ACHN (cell line): Measurements from ENCODE around the gene CPNE6.

Source experiments
- DNase-seq: peaks from one replicate; pipeline ENCODE4 v3.0.0-alpha.2; 2015
- in situ Hi-C: cut with HindIII; loops from 2 replicates; pipeline ENCODE4 v1.10.0; 2017; ENCODE audit warnings: low sequenced_read_pairs, low pct_ligation_motif_present, low pct_unique_long_range_greater_than_20kb

The CPNE6 gene

GRCh38 chr14:24064856-24065255 is 6.5 kb upstream of the CPNE6 start:
- in situ Hi-C loops = no loop called here
- no peak for DNase-seq

GRCh38 chr14:24065408-24065807 is 6.0 kb upstream of the CPNE6 start:
- in situ Hi-C loops = no loop called here

GRCh38 chr14:24066496-24067132 is 4.7 kb upstream of the CPNE6 start:
- DNase-seq = no peak
- in situ Hi-C loops = no loop called here

More at GRCh38 chr14:24065408-24065807, 6.0 kb upstream of the CPNE6 start:
- DNase-seq = no peak

DNA sequence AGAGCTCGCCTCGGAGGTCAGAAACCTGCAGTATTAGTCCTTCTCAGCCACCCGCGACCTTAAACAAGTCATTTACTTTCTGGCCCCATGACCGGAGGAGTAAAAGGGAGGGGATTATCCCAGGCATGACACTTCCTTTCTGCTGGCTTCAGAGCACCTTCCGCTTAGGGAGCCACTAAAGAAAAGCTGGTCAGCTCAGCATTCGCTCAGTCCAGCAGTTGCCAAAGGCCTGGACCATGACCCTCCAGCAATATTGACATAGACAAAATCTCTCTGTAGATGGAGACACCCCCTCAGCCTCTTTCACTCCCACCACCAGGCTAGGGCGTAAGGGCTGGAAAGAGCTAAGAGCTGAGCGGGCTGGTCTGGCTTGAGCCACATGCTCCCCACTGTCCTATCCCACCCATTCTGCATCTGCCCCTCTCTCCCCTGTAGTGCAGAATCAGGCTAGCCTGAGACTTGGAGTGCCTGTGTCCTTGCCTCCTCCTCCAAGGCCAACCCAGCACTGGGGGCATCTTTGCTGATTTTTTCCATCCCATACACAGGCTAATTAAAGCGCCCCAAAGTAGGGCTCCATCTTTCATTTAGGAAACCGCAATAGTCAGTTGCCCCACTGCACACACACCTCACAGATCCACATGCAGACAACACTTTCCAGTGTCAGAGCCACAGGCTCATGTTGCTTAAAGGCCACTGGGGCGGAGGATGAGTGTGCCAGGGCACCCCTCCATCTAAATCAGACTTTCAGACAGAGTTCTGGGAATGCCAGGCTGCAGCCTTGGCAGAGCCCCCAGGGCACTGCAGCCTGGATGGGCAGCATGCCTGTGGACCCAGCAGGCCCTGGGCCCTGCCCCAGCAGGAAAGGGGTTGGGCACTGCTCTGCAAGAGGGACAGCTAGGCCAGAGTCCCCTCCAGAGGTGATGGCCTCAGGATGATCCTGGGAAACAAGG is 4.0 kb upstream of the CPNE6 start:
- in situ Hi-C loops = no loop called here
- no peak for DNase-seq

- in situ Hi-C loops = no loop called here
- no peak for DNase-seq
These were observed 2.5 kb upstream of the CPNE6 start for GRCh38 chr14:24068711-24069410.

- in situ Hi-C loops = no loop called here
- DNase-seq = no peak
These were observed 2.0 kb upstream of the CPNE6 start for GRCh38 chr14:24069411-24069735.

- in situ Hi-C loops = no loop called here
- no peak for DNase-seq
These were observed 848 bp upstream of the CPNE6 start for GRCh38 chr14:24070285-24071143.

GRCh38 chr14:24071836-24072430 is 571 bp downstream of the CPNE6 start:
- in situ Hi-C loops = no loop called here
- no peak for DNase-seq

GRCh38 chr14:24072436-24072835 is 1.1 kb downstream of the CPNE6 start:
- DNase-seq = no peak
- in situ Hi-C loops = no loop called here

DNA sequence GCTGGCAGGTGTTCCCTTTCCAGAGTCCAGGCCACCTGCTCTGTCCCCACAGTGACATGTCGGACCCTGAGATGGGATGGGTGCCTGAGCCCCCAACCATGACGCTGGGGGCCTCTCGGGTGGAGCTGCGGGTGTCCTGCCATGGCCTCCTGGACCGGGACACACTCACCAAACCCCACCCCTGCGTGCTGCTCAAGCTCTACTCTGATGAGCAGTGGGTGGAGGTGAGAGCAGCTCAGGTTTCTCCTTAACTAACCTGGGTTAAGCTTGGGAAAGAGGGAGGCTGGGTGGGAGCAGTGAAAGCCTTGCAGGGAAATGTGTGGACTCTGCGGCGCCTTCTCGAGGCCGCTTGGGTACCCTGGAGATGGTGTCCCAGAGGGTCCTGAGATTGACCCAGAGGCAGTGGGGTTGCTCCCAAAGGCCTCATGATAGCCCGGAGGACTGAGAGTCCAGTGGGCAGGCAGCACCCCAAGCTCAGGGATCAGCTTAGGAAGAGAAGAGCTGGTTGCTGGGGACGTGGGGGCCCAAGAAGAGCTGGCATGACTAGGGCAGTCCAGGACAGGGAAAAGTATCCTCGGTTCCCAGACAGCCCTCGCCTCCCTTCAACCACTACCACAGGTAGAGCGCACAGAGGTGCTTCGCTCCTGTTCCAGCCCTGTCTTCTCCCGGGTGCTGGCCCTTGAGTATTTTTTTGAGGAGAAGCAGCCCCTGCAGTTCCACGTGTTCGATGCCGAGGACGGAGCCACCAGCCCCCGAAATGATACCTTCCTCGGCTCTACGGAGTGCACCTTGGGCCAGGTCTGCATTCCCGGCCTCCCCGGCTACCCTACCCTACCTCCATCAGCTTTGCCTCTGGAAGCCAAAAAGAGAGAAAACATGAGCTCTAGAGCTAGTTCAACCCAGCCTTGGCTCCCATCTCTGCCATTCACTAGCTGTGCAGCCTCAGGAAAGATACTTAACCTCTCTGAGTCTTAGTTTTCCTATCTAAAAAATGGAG is 1.8 kb downstream of the CPNE6 start:
- no peak for DNase-seq
- in situ Hi-C loops = no loop called here

GRCh38 chr14:24074625-24075484 is 3.5 kb downstream of the CPNE6 start:
- DNase-seq = no peak
- in situ Hi-C loops = no loop called here

DNA sequence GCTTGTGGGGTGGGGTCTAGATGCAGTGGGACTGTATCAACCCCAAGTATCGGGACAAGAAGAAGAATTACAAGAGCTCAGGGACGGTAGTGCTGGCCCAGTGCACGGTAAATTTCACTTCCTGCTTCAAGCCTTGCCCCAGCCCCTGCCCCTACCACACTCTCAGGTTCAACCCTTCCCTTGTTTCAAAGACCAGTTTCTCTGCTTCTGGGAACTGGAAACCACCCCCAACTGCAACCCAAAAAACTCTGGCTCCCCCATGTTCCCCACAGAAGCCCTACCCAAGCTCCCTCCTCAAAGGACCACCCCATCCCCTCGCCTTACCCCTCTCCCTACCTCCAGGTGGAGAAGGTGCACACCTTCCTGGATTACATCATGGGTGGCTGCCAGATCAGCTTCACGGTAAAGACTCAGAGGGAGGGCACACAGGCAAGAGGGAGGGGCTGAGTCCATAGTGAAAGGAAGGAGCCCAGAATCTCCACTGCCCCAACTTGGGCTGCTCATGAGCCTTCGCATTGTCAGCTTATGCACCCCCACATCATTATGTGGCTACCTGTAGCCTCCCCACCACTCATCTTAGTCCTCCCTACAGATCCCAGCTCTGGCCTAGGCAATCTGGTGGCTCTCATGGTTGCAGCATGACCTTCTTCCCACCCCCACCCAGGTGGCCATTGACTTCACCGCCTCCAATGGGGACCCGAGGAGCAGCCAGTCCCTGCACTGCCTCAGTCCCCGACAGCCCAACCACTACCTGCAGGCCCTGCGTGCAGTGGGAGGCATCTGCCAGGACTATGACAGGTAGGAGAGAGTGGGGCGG is 4.3 kb downstream of the CPNE6 start:
- in situ Hi-C loops = no loop called here
- DNase-seq = no peak

DNA sequence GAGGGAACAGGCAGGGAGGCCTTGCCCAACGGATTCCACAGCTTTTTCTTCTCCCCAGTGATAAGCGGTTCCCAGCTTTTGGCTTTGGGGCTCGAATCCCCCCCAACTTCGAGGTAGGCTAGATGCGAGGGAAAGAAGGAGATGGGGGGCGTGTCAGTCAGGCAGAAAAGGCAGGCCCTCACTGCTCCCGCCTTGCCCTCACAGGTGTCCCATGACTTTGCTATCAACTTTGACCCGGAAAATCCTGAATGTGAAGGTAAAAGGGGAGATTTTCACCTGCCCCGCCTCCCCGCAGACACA is 4.9 kb downstream of the CPNE6 start:
- in situ Hi-C loops = no loop called here
- DNase-seq = no peak

DNA sequence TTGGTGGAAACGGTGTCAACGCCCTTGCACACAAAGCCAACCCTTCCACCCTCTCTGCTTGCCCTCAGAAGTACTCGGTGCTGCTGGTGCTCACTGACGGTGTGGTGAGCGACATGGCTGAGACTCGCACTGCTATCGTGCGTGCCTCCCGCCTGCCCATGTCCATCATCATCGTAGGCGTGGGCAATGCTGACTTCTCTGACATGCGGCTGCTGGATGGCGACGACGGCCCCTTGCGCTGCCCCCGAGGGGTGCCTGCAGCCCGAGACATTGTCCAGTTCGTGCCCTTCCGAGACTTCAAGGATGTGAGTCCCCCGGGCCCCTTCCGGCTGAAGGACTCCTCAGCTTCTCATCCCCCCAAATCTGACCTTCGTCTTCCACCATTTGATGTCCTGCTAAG is 5.7 kb downstream of the CPNE6 start:
- no peak for DNase-seq
- in situ Hi-C loops = no loop called here

GRCh38 chr14:24078146-24078545 is 6.8 kb downstream of the CPNE6 start:
- no peak for DNase-seq
- in situ Hi-C loops = no loop called here
